ENCODE measurements around the gene HS3ST5. TPM values are rescaled to one million over a fixed set of nuclear protein-coding genes. Genes with fewer than 3 reads are reported as not detected.
"Not testable (repeated sequence)": the region's sequence is repeated elsewhere in the genome, so short reads cannot be mapped to it uniquely, and the experiment has no call there.

The HS3ST5 gene
- total RNA-seq, 1 donor from 2014 or later, result not detected

GRCh38 chr6:114100215-114100994 lies 242.4 kb downstream of the HS3ST5 start:
- intact Hi-C loops (cut with micrococcal nuclease), result no loop called here

DNA sequence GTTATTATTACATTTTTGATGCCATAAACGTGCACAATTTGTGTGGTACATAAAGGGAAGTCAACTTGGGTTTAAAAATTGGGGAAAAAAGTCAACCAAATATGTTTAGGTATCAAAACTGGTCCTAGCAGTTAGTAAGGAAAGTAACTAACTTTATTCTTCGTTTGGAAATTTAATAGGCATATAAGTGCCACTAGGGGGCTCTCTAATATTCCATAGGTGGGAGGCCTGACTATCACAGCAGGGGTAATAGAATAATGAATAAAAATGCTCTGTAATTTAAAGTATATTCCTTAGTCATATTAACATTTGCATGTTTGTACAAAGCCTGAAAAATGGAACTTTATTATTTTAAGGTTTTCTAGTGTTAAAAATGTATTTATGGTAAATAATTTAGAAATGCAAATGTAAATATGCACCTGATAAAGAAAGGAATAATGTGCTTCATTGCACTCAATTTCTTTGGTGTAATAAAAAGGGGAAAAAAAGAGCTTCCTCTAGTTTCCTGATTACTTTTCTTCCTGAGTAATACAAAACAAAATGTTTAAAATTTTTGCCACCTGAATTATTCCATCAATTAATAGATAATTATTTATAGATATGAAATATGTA lies 246.2 kb downstream of the HS3ST5 start:
- intact Hi-C loops (cut with micrococcal nuclease), result loop anchor here (10.0 kb wide), 2 partner anchors 208 to 1798 kb away; no protein-coding TSS in a partner anchor

- intact Hi-C loops (cut with micrococcal nuclease), result loop anchor here (10.0 kb wide), 2 partner anchors 212 to 1802 kb away; no protein-coding TSS in a partner anchor
These were observed 249.9 kb downstream of the HS3ST5 start for GRCh38 chr6:114092943-114093342.

GRCh38 chr6:114090626-114091025 lies 252.2 kb downstream of the HS3ST5 start:
- intact Hi-C loops (cut with micrococcal nuclease), result loop anchor here (10.0 kb wide), 2 partner anchors 214 to 1804 kb away; no protein-coding TSS in a partner anchor

DNA sequence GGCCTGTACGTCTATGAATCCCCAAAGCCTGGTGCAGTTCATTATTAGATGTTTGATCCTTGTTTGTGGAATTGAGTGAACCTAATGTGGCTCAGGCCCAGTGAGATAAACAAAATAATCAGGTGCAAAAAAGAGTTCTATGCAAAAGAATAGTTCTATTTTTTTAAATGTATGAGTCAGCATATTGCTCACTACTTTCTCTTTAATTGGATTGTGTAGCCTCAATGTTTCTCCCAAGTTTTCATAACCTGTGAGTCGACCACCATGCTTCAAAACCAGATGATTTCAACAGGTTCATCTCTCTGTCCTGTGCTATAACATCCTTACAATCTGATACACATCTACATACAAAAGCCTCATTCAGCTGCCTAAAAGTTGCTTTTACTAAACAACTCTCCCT lies 255.3 kb downstream of the HS3ST5 start:
- intact Hi-C loops (cut with micrococcal nuclease), result no loop called here

GRCh38 chr6:114085211-114085610 lies 257.6 kb downstream of the HS3ST5 start:
- intact Hi-C loops (cut with micrococcal nuclease), result no loop called here

DNA sequence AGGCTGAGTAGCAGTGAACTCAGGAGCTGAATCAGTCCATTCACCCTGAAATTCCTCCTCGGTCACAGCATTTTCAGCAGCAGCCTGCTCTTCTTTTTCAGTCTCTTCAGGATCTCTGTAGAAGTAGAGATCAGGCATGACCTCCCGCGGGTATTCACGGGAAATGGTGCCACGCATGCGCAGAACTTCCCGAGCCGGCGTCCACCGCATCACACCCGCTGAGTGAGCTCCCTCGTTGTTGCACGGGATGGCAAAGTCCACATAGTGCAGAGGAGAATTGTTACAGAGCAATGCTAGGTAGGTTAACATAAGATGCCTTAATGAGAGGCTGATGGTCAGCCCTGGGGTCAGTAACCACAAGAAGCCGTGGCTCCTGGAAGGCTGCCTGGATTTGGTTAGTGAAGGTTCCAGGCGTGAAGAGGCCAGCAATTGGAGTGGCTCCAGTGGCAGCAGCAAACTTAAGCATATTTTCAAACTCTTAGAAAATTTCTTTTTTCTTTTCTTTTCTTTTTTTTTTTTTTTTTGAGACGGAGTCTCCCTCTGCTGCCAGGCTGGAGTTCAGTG lies 258.4 kb downstream of the HS3ST5 start:
- intact Hi-C loops (cut with micrococcal nuclease), result no loop called here

GRCh38 chr6:114083251-114083650 lies 259.6 kb downstream of the HS3ST5 start:
- intact Hi-C loops (cut with micrococcal nuclease), result no loop called here

DNA sequence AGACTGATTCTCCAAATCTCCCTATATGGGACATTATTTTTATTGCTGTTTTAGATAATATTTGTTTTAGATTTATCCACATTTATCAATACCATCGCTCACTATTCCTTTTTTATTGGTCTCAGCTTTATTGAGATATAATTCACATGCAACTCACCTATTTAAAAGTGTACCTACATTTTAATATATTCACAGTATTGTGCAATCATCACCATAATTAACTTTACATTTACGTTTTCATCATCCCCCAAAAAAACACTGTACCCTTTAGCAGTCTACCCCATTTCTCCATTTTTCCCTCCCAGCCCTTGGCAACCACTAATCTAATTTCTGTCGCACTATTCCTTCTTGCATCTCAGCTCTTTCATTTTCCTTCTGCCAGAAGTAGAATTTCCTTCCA lies 261.1 kb downstream of the HS3ST5 start:
- intact Hi-C loops (cut with micrococcal nuclease), result no loop called here

DNA sequence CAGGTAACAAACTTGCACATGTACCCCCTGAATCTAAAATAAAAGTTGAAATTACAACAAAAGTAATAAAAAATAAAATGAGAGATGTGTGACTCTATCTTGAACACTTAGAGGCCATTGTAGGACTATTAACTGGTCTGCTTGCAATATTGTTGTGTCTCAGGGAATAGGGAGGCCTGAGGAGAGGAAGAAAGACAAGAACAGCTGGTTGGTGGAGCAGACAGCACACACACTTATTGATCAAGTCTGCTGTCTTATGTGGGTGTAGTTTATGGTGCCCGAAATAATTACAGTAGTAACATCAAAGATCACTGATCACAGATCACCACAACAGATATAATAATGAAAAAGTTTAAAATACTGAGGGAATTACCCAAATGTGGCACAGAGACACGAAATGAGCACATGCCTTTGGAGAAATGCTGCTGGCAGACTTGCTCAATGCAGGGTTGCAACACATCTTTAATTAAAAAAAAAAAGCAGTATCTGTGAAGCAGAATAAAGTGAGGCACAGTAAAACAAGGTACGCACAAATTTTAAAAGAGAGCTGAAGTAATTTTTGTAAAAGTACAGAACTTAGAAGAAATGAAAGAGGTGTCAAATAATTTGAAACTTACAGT lies 261.8 kb downstream of the HS3ST5 start:
- intact Hi-C loops (cut with micrococcal nuclease), result no loop called here

GRCh38 chr6:114080410-114080809 lies 262.4 kb downstream of the HS3ST5 start:
- intact Hi-C loops (cut with micrococcal nuclease), result not testable (repeated sequence)

- intact Hi-C loops (cut with micrococcal nuclease), result no loop called here
These were observed 267.0 kb downstream of the HS3ST5 start for GRCh38 chr6:114075777-114076176.

DNA sequence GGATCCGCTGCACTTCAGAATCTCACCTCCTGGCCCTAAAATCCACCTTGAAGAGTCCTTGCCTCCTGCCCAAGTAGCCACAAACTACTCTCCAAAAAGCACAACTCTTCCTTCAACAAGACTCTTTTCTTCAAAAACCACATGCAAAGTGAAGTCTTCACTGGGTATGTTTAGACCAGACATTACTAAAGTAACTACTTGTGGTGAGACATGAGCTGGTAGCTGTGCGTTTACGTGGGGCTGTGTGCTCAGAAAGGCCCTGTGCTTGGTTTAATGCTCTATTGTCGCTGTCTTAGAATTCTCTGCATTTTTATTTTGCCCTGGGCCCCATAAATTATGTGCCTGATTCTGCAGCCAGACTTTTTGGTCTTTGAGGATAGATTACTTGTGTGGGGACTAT lies 267.5 kb downstream of the HS3ST5 start:
- intact Hi-C loops (cut with micrococcal nuclease), result no loop called here

DNA sequence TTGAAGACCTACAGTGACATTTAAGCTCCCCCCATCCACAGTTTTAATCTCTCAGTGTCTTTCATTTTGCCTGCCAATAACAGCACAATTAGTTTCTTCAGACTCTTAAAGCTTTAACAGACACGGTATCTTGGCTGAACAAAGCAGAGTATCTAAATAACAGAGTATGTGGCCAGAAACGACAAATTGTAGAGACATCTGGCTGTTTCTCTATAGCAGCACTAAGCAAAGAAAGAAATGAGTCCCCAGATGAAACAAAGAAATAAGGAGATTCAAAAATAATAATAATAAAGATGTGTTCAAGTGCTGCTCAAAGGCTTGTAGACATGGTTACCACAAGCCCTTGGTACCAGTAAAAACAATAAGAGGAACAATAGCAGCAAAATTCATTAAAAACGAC lies 274.1 kb downstream of the HS3ST5 start:
- intact Hi-C loops (cut with micrococcal nuclease), result no loop called here

DNA sequence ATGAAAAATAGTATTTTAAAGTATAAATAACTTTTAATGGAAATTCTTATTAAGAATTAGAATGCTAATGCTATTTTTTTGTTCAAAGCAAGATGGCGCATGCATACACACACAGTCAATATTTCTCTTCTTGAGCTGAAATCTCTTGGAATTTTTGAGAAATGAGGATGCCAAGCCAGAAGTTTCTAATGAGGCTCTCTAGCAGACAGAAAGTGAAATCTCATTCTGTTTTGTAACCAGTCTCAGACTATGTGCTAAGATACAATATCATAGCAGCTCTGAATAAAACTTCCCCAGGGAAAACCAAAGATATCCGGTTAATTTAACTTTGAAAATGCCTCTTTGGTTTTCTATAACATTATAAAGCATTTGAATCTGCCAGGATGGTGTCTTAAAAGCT lies 274.7 kb downstream of the HS3ST5 start:
- intact Hi-C loops (cut with micrococcal nuclease), result no loop called here

- intact Hi-C loops (cut with micrococcal nuclease), result no loop called here
These were observed 278.0 kb downstream of the HS3ST5 start for GRCh38 chr6:114064862-114065261.

DNA sequence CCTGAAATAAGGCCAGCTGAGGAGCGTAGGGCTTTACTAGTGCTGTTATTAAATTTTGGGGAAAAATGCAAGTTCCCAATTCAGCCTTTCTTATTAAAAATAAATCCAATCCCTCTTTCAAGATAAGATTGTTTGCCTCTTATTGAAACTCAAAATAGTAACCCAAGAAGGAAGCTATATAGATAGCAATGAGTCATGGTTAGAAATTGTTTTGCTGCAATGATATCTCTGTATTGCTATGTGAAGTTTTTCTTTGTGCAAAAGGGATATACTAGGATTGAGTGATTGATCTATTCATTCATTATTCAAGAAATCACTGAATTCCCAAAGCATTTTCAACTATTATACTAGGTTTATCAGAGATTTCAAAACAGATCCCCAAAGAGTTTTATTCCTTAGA lies 278.9 kb downstream of the HS3ST5 start:
- intact Hi-C loops (cut with micrococcal nuclease), result no loop called here

DNA sequence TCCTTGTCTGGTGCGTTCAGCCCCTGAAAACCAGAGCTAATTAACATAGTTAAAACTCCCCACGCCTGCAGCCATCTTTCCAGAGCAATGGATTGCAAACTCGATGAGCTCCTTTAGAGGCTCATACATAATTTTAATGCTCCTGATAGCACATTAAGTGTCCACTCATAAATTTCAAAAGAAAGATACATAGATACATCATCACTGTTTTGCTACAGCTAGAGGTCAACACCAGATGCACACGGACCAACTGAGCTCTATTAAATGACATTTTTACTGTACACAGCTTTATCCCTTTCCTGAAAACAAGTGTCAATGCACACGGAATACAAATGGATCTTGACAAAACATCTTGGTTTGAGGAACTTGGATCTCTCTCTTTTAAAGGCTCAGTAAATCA lies 280.6 kb downstream of the HS3ST5 start:
- intact Hi-C loops (cut with micrococcal nuclease), result no loop called here

DNA sequence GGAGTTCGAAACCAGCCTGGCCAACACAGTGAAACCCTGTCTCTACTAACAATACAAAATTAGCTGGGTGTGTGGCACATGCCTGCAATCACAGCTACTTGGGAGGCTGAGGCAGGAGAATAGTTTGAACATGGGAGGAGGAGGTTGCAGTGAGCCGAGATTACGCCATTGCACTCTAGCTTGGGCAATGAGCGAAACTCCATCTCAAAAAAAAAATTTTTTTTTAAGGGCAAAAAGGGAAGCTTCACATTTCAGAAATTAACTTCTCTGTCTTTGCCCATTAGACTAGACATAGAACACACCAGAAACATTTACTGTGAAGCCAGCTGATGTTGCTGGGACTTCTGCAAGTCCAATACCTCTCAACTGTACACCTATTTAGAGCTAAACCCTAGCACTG lies 281.1 kb downstream of the HS3ST5 start:
- intact Hi-C loops (cut with micrococcal nuclease), result no loop called here

DNA sequence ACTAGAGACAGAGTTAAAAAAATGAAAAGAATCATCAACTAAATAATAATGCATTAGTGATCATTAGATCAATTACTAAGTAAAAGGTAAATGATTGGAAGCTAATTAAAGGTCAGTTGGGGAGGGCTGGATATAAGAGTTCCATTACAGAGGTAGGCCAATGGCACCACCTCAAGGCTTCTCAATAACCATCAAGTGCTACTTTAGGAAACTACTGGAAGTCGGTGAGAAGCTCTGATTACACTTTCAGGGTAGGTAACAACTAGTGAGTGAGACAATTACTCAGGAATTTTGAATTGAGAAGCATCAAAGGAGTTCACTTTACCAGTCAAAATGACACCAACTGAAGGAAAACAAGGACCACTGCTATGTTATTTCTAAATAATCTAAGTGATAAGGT lies 281.7 kb downstream of the HS3ST5 start:
- intact Hi-C loops (cut with micrococcal nuclease), result no loop called here

GRCh38 chr6:114058435-114058834 lies 284.4 kb downstream of the HS3ST5 start:
- intact Hi-C loops (cut with micrococcal nuclease), result no loop called here

DNA sequence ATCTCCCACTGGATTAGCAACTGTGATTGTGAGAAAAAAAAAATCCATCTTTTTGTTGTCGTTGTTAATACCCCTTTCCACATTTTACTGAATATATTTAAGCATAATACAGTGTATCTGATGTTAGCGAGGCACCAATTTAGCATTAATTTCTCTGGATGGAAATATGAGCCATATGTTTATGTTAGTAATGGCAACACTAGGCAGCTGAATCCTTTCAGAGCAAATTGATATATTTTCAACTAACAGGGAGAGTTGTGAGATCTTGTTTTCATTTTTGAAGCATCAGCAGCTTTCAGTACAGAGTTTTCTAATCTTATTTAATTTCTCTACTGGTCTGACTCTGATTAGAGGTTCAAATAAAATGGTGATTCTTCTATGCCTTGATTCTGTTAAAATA lies 287.1 kb downstream of the HS3ST5 start:
- intact Hi-C loops (cut with micrococcal nuclease), result no loop called here

All from T-helper 2 cell treated with Interferon-gamma antibody and Interleukin-4, amounts not matched to agents 100 ng/mL and 5 ng/mL, for 36 hours (primary cell).